NOMO-1 treated with DMSO at 0.1 percent for 48 hours (cell line): ENCODE results near the gene DIMT1.
A peak's percentile ranks its signal among the peaks of the same experiment; 100 is the strongest.

Experiments
- DNase-seq: peaks from one replicate; lab custom pipeline; 2025; ENCODE audit not compliant: unreplicated experiment; lab: John Stamatoyannopoulos, UW

DIMT1 gene

GRCh38 chr5:62371409-62371808, 32.3 kb downstream of the DIMT1 start:
- DNase-seq: no peak

- DNase-seq: no peak
Measured at GRCh38 chr5:62369039-62369438, 34.7 kb downstream of the DIMT1 start.

GRCh38 chr5:62362701-62363100, 41.0 kb downstream of the DIMT1 start:
- DNase-seq: no peak

GRCh38 chr5:62354028-62354874, 49.5 kb downstream of the DIMT1 start:
- peak; percentile 36 for DNase-seq

GRCh38 chr5:62348723-62349481, 54.8 kb downstream of the DIMT1 start:
- no peak for DNase-seq

- no peak for DNase-seq
Measured at GRCh38 chr5:62347928-62348327, 55.8 kb downstream of the DIMT1 start.

GRCh38 chr5:62346748-62347147, 57.0 kb downstream of the DIMT1 start:
- no peak for DNase-seq

- no peak for DNase-seq
Measured at GRCh38 chr5:62343428-62343827, 60.3 kb downstream of the DIMT1 start.

GRCh38 chr5:62342476-62342837, 61.2 kb downstream of the DIMT1 start:
- DNase-seq: no peak

- DNase-seq: no peak
Measured at GRCh38 chr5:62341783-62342475, 61.8 kb downstream of the DIMT1 start.

GRCh38 chr5:62340979-62341378, 62.7 kb downstream of the DIMT1 start:
- no peak for DNase-seq

GRCh38 chr5:62340392-62340791, 63.3 kb downstream of the DIMT1 start:
- no peak for DNase-seq
